Transverse colon (tissue), 4 donors: ENCODE results near the gene PALM. TPM values are rescaled to one million over a fixed set of nuclear protein-coding genes. Genes with fewer than 3 reads are reported as not detected.

Source experiments
- DNase-seq: peaks from one replicate; pipeline ENCODE4 v3.0.0-alpha.2; 2019
- H3K27ac ChIP-seq, 4 donors: fragments of 200-600 bp; sonication (generic); 2 replicates each; pipeline ENCODE4 v1.5.1; 2016 to 2018; ENCODE audit warnings: inconsistent platforms in 4 of 4
- H3K27me3 ChIP-seq: fragments of 200-600 bp; sonication (generic); 2 replicates; pipeline ENCODE4 v1.5.1; 2017; ENCODE audit warnings: inconsistent platforms
- H3K36me3 ChIP-seq, 4 donors: fragments of 200-600 bp; sonication (generic); 2 replicates each; pipeline ENCODE4 v1.5.1; 2017 to 2019; ENCODE audit warnings: inconsistent platforms in 4 of 4
- H3K4me1 ChIP-seq, 4 donors: fragments of 200-600 bp; sonication (generic); 2 replicates each; pipeline ENCODE4 v1.5.1; 2017 to 2020; ENCODE audit warnings: inconsistent platforms in 4 of 4
- H3K4me3 ChIP-seq, 4 donors: fragments of 200-600 bp; sonication (generic); 1 replicate in 1 of 4; 2 replicates in 3 of 4; pipeline versions ENCODE4 v1.5.1 to v1.6.1; 2017 to 2019; ENCODE audit warnings: inconsistent platforms in 4 of 4
- H3K9me3 ChIP-seq, 2 donors: fragments of 200-600 bp; sonication (generic); 2 replicates each; pipeline ENCODE4 v1.5.1; 2017 to 2019; ENCODE audit warnings: inconsistent platforms in 2 of 2
- EP300 ChIP-seq: sonication (generic); formaldehyde crosslinking; IDR thresholded peaks from one replicate; pipeline ENCODE4 v1.6.1; 2017; ENCODE audit warnings: antibody characterized with exemption, low read depth
- POLR2A ChIP-seq: fragments of 450-650 bp; IDR thresholded peaks from one replicate; pipeline ENCODE4 v1.6.1; 2016; ENCODE audit warnings: antibody characterized with exemption, mild to moderate bottlenecking, moderate library complexity
- POLR2AphosphoS5 ChIP-seq, 3 donors: sonication (generic); formaldehyde crosslinking; IDR thresholded peaks; one replicate each; pipeline ENCODE4 v1.6.1; 2016; ENCODE audit warnings: antibody characterized with exemption in 3 of 3
- WGBS, 2 donors: methylation state at CpG; one replicate each; pipeline ENCODE4 v1.1.5; 2018; ENCODE audit warnings: low coverage in 1 of 2; 5-methylcytosine and 5-hydroxymethylcytosine counted together
- in situ Hi-C, 4 donors: fragments of 200-750 bp; cut with MboI; loops; one replicate each; pipeline versions ENCODE4 v1.15.0 to v1.15.1; 2017; ENCODE audit warnings: low sequenced_read_pairs in 3 of 4, low pct_ligation_motif_present in 1 of 4, low pct_unique_long_range_greater_than_20kb in 1 of 4
- intact Hi-C: fragments of 100-400 bp; cut with DNase I; formaldehyde crosslinking; loops from one replicate; pipeline ENCODE4 v1.15.1; 2023; ENCODE audit warnings: low total_unique reads
- total RNA-seq, 4 donors: library from RNA; depleted of rRNA; stranded (reverse); fragments of >200 nt; gene quantifications; one replicate each; pipeline ENCODE4 v1.1.0, GENCODE V29; 2016
- TF ChIP-seq, protein P1 (sequence below), 5 experiments: fragments of 200-600 bp in 3 of 5; fragments of 450-650 bp in 2 of 5; sonication (generic) in 3 of 5; IDR thresholded peaks; 1 replicate in 2 of 5; 2 replicates in 3 of 5; pipeline ENCODE4 v1.5.1; 2016 to 2017; ENCODE audit warnings: antibody characterized with exemption in 5 of 5, inconsistent platforms in 3 of 5, mild to moderate bottlenecking in 2 of 5, moderate library complexity in 1 of 5

Gene PALM
- total RNA-seq, 4 donors from 2014 or later, result 14.1 to 99.3 (median 29.8) TPM

DNA sequence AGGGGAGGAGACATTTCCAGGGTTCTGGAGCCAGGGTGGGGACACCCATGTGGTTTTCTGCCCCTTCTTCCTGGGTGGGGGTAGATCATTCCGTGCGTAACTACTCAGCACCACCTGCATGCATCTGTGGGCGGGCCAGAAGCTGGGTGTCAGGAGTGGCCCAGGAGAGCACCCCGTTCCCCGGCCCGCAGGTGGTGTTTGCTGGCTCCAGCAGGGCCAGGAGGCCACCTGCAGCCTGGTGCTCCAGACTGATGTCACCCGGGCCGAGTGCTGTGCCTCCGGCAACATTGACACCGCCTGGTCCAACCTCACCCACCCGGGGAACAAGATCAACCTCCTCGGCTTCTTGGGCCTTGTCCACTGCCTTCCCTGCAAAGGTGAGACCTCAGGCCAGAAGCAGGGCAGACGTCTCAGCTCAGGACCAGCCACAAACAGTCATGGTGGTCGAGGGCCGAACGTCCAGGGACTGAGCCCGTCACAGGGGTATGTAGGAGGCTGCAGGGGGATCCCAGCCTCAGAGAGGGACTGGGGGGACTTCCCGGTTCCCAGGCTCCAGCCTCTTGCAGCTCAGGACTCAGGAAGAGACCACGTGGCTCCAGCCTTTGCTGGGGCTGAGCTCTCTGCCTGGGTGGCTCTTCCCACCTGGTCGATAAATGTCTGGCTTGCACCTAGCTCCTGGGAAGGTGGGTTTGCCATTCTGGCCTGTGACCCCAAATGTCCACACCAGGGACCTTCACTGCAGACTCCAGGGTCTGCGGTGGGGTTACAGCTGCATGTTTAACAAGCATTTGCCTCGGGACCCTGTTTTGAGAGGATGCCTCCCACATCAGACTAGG lies 30.9 kb upstream of the PALM start:
- intact Hi-C loops, result no loop called here
- H3K4me1 ChIP-seq, result peaks cover 7 to 32% (median 28%) of the 10 kb centered on the region in 4 donors
- H3K9me3 ChIP-seq, result no peaks in the 10 kb centered on the region
- H3K4me3 ChIP-seq, result peak overlapping the region in 2 of 4 donors; percentile 41 to 49
- peaks cover 34% of the 10 kb centered on the region for H3K27me3 ChIP-seq
- 43 to 70% methylated on average over 3 to 18 of the region's 22 CpGs for WGBS, 2 donors
- peak overlapping the region; percentile 71 to 99 (median 96) for H3K27ac ChIP-seq
- no peaks in the 10 kb centered on the region for H3K36me3 ChIP-seq
- in situ Hi-C loops, result no loop called here
- no peak for DNase-seq
- TF ChIP-seq, protein P1, sequence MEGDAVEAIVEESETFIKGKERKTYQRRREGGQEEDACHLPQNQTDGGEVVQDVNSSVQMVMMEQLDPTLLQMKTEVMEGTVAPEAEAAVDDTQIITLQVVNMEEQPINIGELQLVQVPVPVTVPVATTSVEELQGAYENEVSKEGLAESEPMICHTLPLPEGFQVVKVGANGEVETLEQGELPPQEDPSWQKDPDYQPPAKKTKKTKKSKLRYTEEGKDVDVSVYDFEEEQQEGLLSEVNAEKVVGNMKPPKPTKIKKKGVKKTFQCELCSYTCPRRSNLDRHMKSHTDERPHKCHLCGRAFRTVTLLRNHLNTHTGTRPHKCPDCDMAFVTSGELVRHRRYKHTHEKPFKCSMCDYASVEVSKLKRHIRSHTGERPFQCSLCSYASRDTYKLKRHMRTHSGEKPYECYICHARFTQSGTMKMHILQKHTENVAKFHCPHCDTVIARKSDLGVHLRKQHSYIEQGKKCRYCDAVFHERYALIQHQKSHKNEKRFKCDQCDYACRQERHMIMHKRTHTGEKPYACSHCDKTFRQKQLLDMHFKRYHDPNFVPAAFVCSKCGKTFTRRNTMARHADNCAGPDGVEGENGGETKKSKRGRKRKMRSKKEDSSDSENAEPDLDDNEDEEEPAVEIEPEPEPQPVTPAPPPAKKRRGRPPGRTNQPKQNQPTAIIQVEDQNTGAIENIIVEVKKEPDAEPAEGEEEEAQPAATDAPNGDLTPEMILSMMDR (IDR thresholded peaks at IDR 0.05), result no peak
- no peak for TF ChIP-seq POLR2AphosphoS5 (IDR thresholded peaks at IDR 0.05)
- no peak for TF ChIP-seq POLR2A
- no peak for TF ChIP-seq EP300

DNA sequence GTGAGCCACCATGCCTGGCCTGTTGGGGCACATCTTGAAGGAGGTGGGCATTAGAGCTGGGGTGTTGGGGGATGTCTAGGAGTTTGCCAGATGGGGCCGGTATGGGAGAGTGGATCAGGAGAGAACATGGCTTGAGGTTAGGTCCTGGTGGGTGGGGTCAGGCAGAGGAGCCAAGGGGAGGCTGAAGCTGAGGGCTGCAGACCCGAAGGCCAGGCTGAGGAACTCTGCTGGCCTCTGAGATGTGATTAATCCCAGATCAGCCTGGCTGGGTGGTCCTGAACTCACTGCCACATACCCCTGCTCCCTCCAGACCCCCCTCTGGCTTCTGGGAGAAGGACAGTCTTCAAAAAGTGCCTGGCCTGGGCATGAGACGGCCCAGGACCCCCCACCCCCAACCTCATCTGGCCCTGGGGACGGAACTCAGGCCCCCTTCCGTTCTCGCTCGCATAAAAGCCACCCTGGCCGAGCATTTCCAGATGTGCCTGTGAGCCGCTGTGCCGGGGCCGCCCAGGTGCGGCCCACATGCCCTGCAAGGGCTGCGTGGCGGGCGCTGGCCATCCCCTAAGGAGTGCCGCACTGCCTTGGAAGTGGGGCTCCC lies 29.8 kb upstream of the PALM start:
- in situ Hi-C loops, result no loop called here
- WGBS, 2 donors, result 88 to 89% methylated on average over 1 to 12 of the region's 16 CpGs
- peaks cover 7 to 32% (median 28%) of the 10 kb centered on the region in 4 donors for H3K4me1 ChIP-seq
- H3K27me3 ChIP-seq, result peaks cover 34% of the 10 kb centered on the region
- no peaks in the 10 kb centered on the region for H3K36me3 ChIP-seq
- no peak for DNase-seq
- TF ChIP-seq EP300, result no peak
- TF ChIP-seq POLR2AphosphoS5 (IDR thresholded peaks at IDR 0.05), result no peak
- TF ChIP-seq POLR2A, result no peak
- intact Hi-C loops, result no loop called here
- no peaks in the 10 kb centered on the region for H3K9me3 ChIP-seq
- H3K27ac ChIP-seq, result peak overlapping the region; percentile 94 to 99 (median 97)
- peak overlapping the region in 1 of 4 donors; percentile 88 for H3K4me3 ChIP-seq

DNA sequence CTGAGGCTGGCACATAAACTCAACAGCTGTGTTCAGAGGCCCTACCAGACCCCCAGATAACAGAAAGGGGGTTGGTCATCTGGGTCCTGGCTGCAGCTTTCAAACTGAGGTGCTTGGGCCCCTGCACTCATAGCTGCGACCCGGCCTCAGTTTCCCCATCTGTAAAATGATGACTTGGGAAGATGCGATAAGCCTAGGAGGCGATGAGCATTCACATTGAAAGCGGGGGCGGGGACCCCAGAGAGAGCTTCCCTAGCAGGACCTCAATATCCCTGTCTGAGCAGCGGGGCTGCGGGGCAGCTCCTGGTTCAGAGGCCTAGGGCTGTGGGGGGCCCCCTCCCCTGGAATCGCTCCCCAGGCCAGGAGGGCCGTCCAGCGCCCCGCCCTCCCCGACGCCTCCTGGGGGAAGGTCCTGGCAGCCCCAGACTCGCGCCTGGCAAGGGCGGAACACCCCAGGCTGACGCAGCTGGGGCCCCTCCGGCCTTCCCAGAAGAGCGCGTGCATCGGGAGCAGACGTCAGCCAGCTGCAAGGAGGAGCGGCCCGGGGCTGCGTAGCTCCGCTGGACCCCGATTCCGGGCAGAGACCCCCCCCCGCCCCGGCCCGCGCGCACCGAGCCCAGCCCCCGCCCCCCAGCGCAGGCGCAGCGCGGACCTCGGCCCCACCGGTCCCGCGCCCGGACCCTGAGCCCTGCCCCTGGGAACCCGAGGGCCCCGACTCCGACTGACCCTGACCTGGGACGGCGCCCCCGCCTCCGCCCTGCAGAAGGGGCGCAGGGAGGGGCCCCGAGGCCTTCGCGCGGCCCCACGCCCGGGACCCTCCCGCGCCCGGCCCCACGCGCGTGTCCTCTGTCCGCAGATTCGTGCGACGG lies 29.1 kb upstream of the PALM start:
- Histone ChIP-seq H3K9me3 (no peaks in the 10 kb centered on the region), H3K27me3 (peaks cover 30% of the 10 kb centered on the region), H3K4me1 (peaks cover 7 to 32% (median 28%) of the 10 kb centered on the region in 4 donors), H3K27ac (peak overlapping the region; percentile 94 to 99 (median 97)), H3K4me3 (peak overlapping the region; percentile 50 to 94 (median 87)), H3K36me3 (no peaks in the 10 kb centered on the region)
- in situ Hi-C loops (no loop called here), intact Hi-C loops (no loop called here)
- DNase-seq, result peak; percentile 64
- 18% methylated on average over 9 of the region's 69 CpGs; no CpG with 5 or more reads in 1 of the 2 donors for WGBS, 2 donors
- TF ChIP-seq, protein P1 (IDR thresholded peaks at IDR 0.05), result no peak
- TF ChIP-seq POLR2AphosphoS5 (IDR thresholded peaks at IDR 0.05) (peak; percentile 45 to 78 (median 50)), EP300 (peak; percentile 75)

DNA sequence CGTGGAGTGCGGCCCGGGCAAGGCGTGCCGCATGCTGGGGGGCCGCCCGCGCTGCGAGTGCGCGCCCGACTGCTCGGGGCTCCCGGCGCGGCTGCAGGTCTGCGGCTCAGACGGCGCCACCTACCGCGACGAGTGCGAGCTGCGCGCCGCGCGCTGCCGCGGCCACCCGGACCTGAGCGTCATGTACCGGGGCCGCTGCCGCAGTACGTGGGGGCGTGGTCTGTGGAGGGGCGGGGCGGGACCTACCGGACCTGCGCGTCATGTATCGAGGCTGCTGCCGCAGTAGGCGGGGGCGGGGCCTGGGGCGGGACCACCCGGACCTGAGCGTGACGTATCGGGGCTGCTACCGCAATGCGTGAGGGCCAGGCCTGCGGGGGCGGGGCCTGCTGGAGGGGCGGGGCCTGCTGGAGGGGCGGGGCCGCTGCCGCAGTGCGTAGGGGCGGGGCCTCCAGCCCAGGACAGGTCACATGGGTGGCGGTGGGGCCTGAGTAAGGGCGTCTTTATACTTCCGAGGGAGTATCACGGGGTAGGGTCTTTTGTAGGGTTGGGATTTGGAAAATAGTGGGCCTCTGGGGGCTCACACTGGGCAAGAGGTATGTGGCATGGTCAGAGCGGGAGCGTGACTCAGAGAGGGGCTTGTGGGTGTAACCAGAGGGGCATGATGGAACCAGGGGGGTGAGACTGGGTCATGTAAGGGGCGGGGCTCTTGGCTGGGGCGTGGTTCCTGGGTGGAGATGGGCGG lies 28.3 kb upstream of the PALM start:
- peak overlapping the region; percentile 50 to 94 (median 87) for H3K4me3 ChIP-seq
- H3K36me3 ChIP-seq, result no peaks in the 10 kb centered on the region
- peak overlapping the region; percentile 94 to 99 (median 97) for H3K27ac ChIP-seq
- in situ Hi-C loops (no loop called here), intact Hi-C loops (no loop called here)
- DNase-seq, result peak; percentile 100
- TF ChIP-seq, protein P1 (IDR thresholded peaks at IDR 0.05), result peak in 4 of 5 experiments; percentile 27 to 59 (median 30)
- TF ChIP-seq POLR2AphosphoS5 (IDR thresholded peaks at IDR 0.05) (peak; percentile 82 to 88 (median 86)), EP300 (no peak), POLR2A (peak; percentile 57)
- H3K9me3 ChIP-seq, result no peaks in the 10 kb centered on the region
- H3K4me1 ChIP-seq, result peaks cover 7 to 32% (median 24%) of the 10 kb centered on the region in 4 donors
- WGBS, 2 donors, result 0% methylated on average over 47 of the region's 70 CpGs; no CpG with 5 or more reads in 1 of the 2 donors
- peaks cover 22% of the 10 kb centered on the region for H3K27me3 ChIP-seq
